Measurements from ENCODE around the gene GABBR1. TPM values are rescaled to one million over a fixed set of nuclear protein-coding genes. Genes with fewer than 3 reads are reported as not detected.
A peak's percentile ranks its signal among the peaks of the same experiment; 100 is the strongest.

Gene GABBR1
- total RNA-seq, 2 donors from 2014 or later, result 3.0 to 15.2 TPM

DNA sequence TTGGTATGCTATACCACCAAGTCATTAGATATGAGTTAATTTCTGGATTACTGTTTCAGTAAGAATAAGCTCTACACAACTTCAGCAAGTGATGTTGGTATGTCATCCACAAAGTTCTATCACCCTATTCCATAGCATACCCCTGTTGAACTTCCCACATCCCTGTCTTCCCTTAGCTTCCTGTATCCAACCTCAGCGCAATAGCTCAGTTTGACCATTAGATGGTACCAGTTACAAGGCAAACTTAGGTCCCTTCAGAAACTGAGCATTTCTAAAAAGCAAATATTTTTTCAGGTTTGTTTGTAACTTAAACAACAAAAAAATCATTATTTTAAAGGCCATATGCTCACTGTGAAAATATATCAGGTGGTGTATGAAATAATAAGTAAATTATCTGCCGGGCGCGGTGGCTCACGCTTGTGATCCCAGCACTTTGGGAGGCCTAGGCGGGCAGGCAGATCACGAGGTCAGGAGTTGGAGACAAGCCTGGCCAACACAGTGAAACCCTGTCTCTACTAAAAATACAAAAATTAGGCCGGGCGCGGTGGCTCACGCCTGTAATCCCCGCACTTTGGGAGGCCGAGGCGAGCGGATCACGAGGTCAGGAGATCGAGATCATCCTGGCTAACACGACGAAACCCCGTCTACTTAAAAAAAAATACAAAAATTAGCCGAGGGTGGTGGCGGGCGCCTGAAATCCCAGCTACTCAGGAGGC lies 15.1 kb upstream of the GABBR1 start:
- no peaks in the 10 kb centered on the region for H3K9me3 Mint-ChIP-seq
- DNase-seq (ENCODE audit: low spot score) (no peak), ATAC-seq (no peak)
- peaks cover 0 to 3% of the 10 kb centered on the region in 2 donors for H3K27me3 Mint-ChIP-seq
- H3K36me3 Mint-ChIP-seq, result no peaks in the 10 kb centered on the region
- H3K4me3 Mint-ChIP-seq, result no peak overlapping the region
- no peak overlapping the region for H3K27ac Mint-ChIP-seq
- peaks cover 9 to 11% of the 10 kb centered on the region in 2 donors for H3K4me1 Mint-ChIP-seq (ENCODE audit: low read depth in 2 of 2)

GRCh38 chr6:29641430-29642148 lies 8.6 kb upstream of the GABBR1 start:
- peaks cover 0 to 9% of the 10 kb centered on the region in 2 donors for H3K27me3 Mint-ChIP-seq

GRCh38 chr6:29637247-29637646 lies 4.3 kb upstream of the GABBR1 start:
- Mint-ChIP-seq H3K9me3 (no peaks in the 10 kb centered on the region), H3K4me1 (ENCODE audit: low read depth in 2 of 2) (peaks cover 5 to 12% of the 10 kb centered on the region in 2 donors), H3K27me3 (peaks cover 9 to 17% of the 10 kb centered on the region in 2 donors), H3K4me3 (no peak overlapping the region), H3K36me3 (no peaks in the 10 kb centered on the region), H3K27ac (no peak overlapping the region)
- no peak for ATAC-seq
- DNase-seq (ENCODE audit: low spot score), result no peak

More at GRCh38 chr6:29641430-29642148, 8.6 kb upstream of the GABBR1 start:
- Mint-ChIP-seq H3K4me1 (ENCODE audit: low read depth in 2 of 2) (peaks cover 0 to 5% of the 10 kb centered on the region in 2 donors), H3K27ac (no peak overlapping the region), H3K9me3 (no peaks in the 10 kb centered on the region), H3K4me3 (no peak overlapping the region), H3K36me3 (no peaks in the 10 kb centered on the region)
- ATAC-seq (no peak), DNase-seq (ENCODE audit: low spot score) (no peak)

DNA sequence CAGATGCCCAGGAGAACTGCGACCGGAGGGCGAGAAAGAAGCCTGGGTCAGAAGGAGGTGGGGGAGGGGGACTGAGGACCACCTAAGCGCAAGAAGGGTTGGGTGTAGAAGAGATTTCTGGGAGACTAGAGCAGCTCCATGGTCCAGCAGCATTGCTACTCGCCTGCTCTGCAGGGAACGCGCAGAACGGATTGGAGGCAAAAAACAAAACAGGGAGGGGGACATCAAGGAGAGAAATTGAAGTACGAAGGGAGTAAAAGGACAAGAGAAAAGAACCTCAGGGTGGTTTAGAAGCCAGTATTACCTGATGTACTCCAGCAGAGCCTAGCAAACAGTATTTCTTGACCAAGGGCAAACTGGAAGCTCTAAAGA lies 537 bp upstream of the GABBR1 start:
- Mint-ChIP-seq H3K4me1 (ENCODE audit: low read depth in 2 of 2) (peaks cover 20 to 33% of the 10 kb centered on the region in 2 donors), H3K27ac (peak overlapping the region in 1 of 2 donors; percentile 24), H3K27me3 (peaks cover 38 to 40% of the 10 kb centered on the region in 2 donors), H3K36me3 (no peaks in the 10 kb centered on the region), H3K9me3 (no peaks in the 10 kb centered on the region), H3K4me3 (peak overlapping the region; percentile 92)
- no peak for DNase-seq (ENCODE audit: low spot score)
- no peak for ATAC-seq

DNA sequence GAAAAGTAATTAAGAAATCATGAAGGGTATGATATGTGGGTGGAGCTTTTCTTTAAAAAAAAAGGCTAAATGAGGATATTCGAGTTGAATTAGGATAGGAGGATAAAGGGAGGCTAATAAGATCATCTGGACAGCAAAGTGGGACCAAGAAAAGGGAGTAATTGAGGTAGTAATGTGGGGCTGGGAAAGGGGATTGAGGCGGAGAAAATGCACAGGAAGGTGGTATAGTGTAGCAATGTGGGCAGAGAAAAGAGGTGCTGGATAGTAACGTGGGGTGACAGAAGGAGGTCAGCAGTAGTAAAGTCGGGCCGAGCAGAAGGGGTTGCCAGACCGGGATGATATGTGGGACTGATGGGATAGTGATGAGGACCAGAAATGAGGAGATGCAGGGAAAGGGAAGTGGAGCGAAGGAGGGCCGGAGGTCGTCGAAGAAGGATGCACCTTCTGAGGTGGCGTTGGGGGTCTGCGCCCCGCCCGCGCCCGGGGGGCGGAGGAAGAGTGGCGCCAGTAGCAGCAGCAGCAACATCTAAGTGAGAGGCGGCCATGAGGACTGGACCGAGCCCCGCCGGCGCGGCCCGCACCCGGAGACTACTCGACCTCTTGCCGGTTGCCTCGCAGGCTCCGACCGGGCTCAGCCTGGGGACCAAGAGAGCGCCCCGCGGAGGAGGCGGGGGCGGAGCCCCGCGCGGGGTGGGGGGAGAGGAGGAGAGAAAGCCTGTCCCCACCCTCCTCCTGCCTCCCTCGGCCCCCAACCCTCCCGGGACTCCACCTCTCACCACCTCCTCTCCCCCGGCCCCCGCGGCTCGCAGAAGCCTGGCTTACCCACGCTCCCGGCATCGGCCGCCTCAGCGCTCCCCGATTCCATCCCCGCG lies 887 bp downstream of the GABBR1 start:
- ATAC-seq (peak; percentile 64 to 67), DNase-seq (ENCODE audit: low spot score) (no peak)
- Mint-ChIP-seq H3K36me3 (no peaks in the 10 kb centered on the region), H3K27me3 (peaks cover 39 to 40% of the 10 kb centered on the region in 2 donors), H3K9me3 (no peaks in the 10 kb centered on the region), H3K4me1 (ENCODE audit: low read depth in 2 of 2) (peaks cover 25 to 38% of the 10 kb centered on the region in 2 donors), H3K27ac (peak overlapping the region in 1 of 2 donors; percentile 10), H3K4me3 (peak overlapping the region; percentile 92)

GRCh38 chr6:29631209-29631810 lies 1.7 kb downstream of the GABBR1 start:
- H3K9me3 Mint-ChIP-seq, result no peaks in the 10 kb centered on the region
- peak overlapping the region; percentile 92 for H3K4me3 Mint-ChIP-seq
- peaks cover 44 to 47% of the 10 kb centered on the region in 2 donors for H3K27me3 Mint-ChIP-seq
- H3K36me3 Mint-ChIP-seq, result no peaks in the 10 kb centered on the region
- peaks cover 25 to 38% of the 10 kb centered on the region in 2 donors for H3K4me1 Mint-ChIP-seq (ENCODE audit: low read depth in 2 of 2)
- peak overlapping the region in 1 of 2 donors; percentile 10 for H3K27ac Mint-ChIP-seq
- DNase-seq (ENCODE audit: low spot score) (no peak), ATAC-seq (no peak)

DNA sequence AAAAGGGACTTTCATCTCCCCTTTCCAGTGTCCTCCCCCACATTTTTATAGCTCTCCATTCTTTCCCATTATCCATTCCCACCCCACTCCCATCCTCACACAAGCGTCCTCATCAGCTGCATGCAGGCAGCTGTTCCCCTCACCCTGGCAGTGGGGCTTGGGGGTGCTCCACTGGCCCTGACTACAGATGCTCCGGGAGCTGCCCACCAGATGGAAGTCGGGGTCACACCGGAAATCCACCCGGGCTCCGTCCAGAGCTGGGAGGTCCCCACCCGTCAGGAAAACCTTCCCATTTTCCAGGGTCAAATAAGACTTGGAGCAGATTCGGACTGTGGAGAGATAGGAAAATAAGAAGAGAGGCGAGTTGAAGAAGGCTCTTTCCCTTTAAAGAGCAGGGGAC lies 2.7 kb downstream of the GABBR1 start:
- Mint-ChIP-seq H3K36me3 (no peaks in the 10 kb centered on the region), H3K4me1 (ENCODE audit: low read depth in 2 of 2) (peaks cover 25 to 38% of the 10 kb centered on the region in 2 donors), H3K27ac (no peak overlapping the region), H3K27me3 (peaks cover 47 to 57% of the 10 kb centered on the region in 2 donors), H3K4me3 (peak overlapping the region; percentile 92), H3K9me3 (no peaks in the 10 kb centered on the region)
- DNase-seq (ENCODE audit: low spot score), result no peak
- no peak for ATAC-seq

DNA sequence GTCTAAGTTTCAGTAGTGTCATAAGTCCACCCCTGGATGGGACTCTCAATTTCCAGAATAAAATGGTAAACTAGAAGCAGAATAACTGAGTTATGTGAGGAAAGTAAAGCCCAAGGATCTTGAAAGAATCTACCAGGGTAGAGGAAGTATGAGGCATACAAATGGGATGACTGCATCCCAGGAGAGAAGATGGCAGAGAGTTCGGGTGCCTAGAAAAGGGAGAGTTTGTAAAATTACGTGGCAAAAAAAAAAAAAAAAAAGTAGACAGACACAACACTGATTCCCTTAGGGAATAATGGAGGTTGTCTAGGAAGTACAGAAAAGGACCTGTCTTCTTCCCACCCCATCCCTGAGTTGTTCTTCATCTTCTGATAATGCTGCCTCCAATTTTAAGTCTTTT lies 3.4 kb downstream of the GABBR1 start:
- no peak for ATAC-seq
- no peak overlapping the region for H3K27ac Mint-ChIP-seq
- no peaks in the 10 kb centered on the region for H3K9me3 Mint-ChIP-seq
- no peaks in the 10 kb centered on the region for H3K36me3 Mint-ChIP-seq
- H3K4me3 Mint-ChIP-seq, result peak overlapping the region; percentile 89
- peaks cover 25 to 38% of the 10 kb centered on the region in 2 donors for H3K4me1 Mint-ChIP-seq (ENCODE audit: low read depth in 2 of 2)
- no peak for DNase-seq (ENCODE audit: low spot score)
- H3K27me3 Mint-ChIP-seq, result peaks cover 50 to 57% of the 10 kb centered on the region in 2 donors

- no peaks in the 10 kb centered on the region for H3K36me3 Mint-ChIP-seq
- DNase-seq (ENCODE audit: low spot score) (no peak), ATAC-seq (peak; percentile 61 to 66)
- H3K27ac Mint-ChIP-seq, result no peak overlapping the region
- peaks cover 24 to 37% of the 10 kb centered on the region in 2 donors for H3K4me1 Mint-ChIP-seq (ENCODE audit: low read depth in 2 of 2)
- no peaks in the 10 kb centered on the region for H3K9me3 Mint-ChIP-seq
- H3K27me3 Mint-ChIP-seq, result peaks cover 54 to 55% of the 10 kb centered on the region in 2 donors
- H3K4me3 Mint-ChIP-seq, result peak overlapping the region; percentile 89
These were observed 4.3 kb downstream of the GABBR1 start for GRCh38 chr6:29628419-29629281.

GRCh38 chr6:29627755-29628418 lies 5.1 kb downstream of the GABBR1 start:
- Mint-ChIP-seq H3K9me3 (no peaks in the 10 kb centered on the region), H3K27ac (no peak overlapping the region), H3K4me3 (peak overlapping the region; percentile 89), H3K36me3 (no peaks in the 10 kb centered on the region), H3K4me1 (ENCODE audit: low read depth in 2 of 2) (peaks cover 20 to 32% of the 10 kb centered on the region in 2 donors), H3K27me3 (peaks cover 50% of the 10 kb centered on the region in 2 donors)
- peak; percentile 22 to 61 for ATAC-seq
- DNase-seq (ENCODE audit: low spot score), result no peak

- DNase-seq (ENCODE audit: low spot score) (no peak), ATAC-seq (no peak)
- H3K4me1 Mint-ChIP-seq (ENCODE audit: low read depth in 2 of 2), result peaks cover 19 to 30% of the 10 kb centered on the region in 2 donors
- H3K36me3 Mint-ChIP-seq, result no peaks in the 10 kb centered on the region
- no peak overlapping the region for H3K27ac Mint-ChIP-seq
- H3K4me3 Mint-ChIP-seq, result peak overlapping the region; percentile 32
- peaks cover 48 to 53% of the 10 kb centered on the region in 2 donors for H3K27me3 Mint-ChIP-seq
- no peaks in the 10 kb centered on the region for H3K9me3 Mint-ChIP-seq
These were observed 5.8 kb downstream of the GABBR1 start for GRCh38 chr6:29626948-29627754.
